ENCODE results near the gene FAM163B.

FAM163B gene

GRCh38 chr9:133608382-133608781 lies 807 bp downstream of the FAM163B start:
- Histone ChIP-seq H3K9me2 (ENCODE audit: low read depth, low read length) (no peaks in the 10 kb centered on the region), H3K79me2 (ENCODE audit: insufficient read depth, low read length) (no peaks in the 10 kb centered on the region), H4K20me1 (ENCODE audit: insufficient read depth, low read length) (no peaks in the 10 kb centered on the region), H3K4me1 (ENCODE audit: insufficient read depth, low read length, severe bottlenecking) (no peaks in the 10 kb centered on the region), H3K9me3 (ENCODE audit: low read length) (no peaks in the 10 kb centered on the region), H3K4me2 (ENCODE audit: low read length) (no peak overlapping the region), H2AFZ (ENCODE audit: low read length) (no peak overlapping the region), H3K27me3 (ENCODE audit: insufficient read depth, low read length) (peaks cover 5% of the 10 kb centered on the region; the same call in 1 of the 2 replicates), H3K27ac (ENCODE audit: low read depth, low read length, poor library complexity, severe bottlenecking) (no peak overlapping the region), H3K9ac (ENCODE audit: low read length) (no peak overlapping the region), H3K36me3 (ENCODE audit: insufficient read depth, low read length) (no peaks in the 10 kb centered on the region), H3K4me3 (ENCODE audit: low read depth, low read length, poor library complexity, severe bottlenecking) (no peak overlapping the region), H3F3A (ENCODE audit: insufficient read depth, low read length) (no peaks in the 10 kb centered on the region)
- no peak for TF ChIP-seq CTCF (IDR thresholded peaks at IDR 0.05; ENCODE audit: low read length)
- TF ChIP-seq EZH2 (IDR thresholded peaks at IDR 0.05; ENCODE audit: borderline replicate concordance, low read length), result no peak

- no peak overlapping the region for H2AFZ ChIP-seq (ENCODE audit: low read length)
- no peaks in the 10 kb centered on the region for H4K20me1 ChIP-seq (ENCODE audit: insufficient read depth, low read length)
- no peaks in the 10 kb centered on the region for H3K36me3 ChIP-seq (ENCODE audit: insufficient read depth, low read length)
- peaks cover 5% of the 10 kb centered on the region; the same call in 1 of the 2 replicates for H3K27me3 ChIP-seq (ENCODE audit: insufficient read depth, low read length)
- TF ChIP-seq CTCF (IDR thresholded peaks at IDR 0.05; ENCODE audit: low read length) (no peak), EZH2 (IDR thresholded peaks at IDR 0.05; ENCODE audit: borderline replicate concordance, low read length) (no peak)
- H3K4me2 ChIP-seq (ENCODE audit: low read length), result no peak overlapping the region
- no peak overlapping the region for H3K9ac ChIP-seq (ENCODE audit: low read length)
- no peaks in the 10 kb centered on the region for H3K4me1 ChIP-seq (ENCODE audit: insufficient read depth, low read length, severe bottlenecking)
- H3K4me3 ChIP-seq (ENCODE audit: low read depth, low read length, poor library complexity, severe bottlenecking), result no peak overlapping the region
- H3K27ac ChIP-seq (ENCODE audit: low read depth, low read length, poor library complexity, severe bottlenecking), result no peak overlapping the region
- H3K9me2 ChIP-seq (ENCODE audit: low read depth, low read length), result no peaks in the 10 kb centered on the region
- no peaks in the 10 kb centered on the region for H3F3A ChIP-seq (ENCODE audit: insufficient read depth, low read length)
- no peaks in the 10 kb centered on the region for H3K9me3 ChIP-seq (ENCODE audit: low read length)
- no peaks in the 10 kb centered on the region for H3K79me2 ChIP-seq (ENCODE audit: insufficient read depth, low read length)
Observed at GRCh38 chr9:133607976-133608375, 1.2 kb downstream of the FAM163B start.

- H3K4me2 ChIP-seq (ENCODE audit: low read length), result no peak overlapping the region
- H3K9me2 ChIP-seq (ENCODE audit: low read depth, low read length), result no peaks in the 10 kb centered on the region
- H3F3A ChIP-seq (ENCODE audit: insufficient read depth, low read length), result no peaks in the 10 kb centered on the region
- H3K9ac ChIP-seq (ENCODE audit: low read length), result no peak overlapping the region
- H3K4me3 ChIP-seq (ENCODE audit: low read depth, low read length, poor library complexity, severe bottlenecking), result no peak overlapping the region
- peaks cover 5% of the 10 kb centered on the region; the same call in 1 of the 2 replicates for H3K27me3 ChIP-seq (ENCODE audit: insufficient read depth, low read length)
- H4K20me1 ChIP-seq (ENCODE audit: insufficient read depth, low read length), result no peaks in the 10 kb centered on the region
- TF ChIP-seq CTCF (IDR thresholded peaks at IDR 0.05; ENCODE audit: low read length), result no peak
- no peak for TF ChIP-seq EZH2 (IDR thresholded peaks at IDR 0.05; ENCODE audit: borderline replicate concordance, low read length)
- H3K9me3 ChIP-seq (ENCODE audit: low read length), result no peaks in the 10 kb centered on the region
- no peaks in the 10 kb centered on the region for H3K4me1 ChIP-seq (ENCODE audit: insufficient read depth, low read length, severe bottlenecking)
- H2AFZ ChIP-seq (ENCODE audit: low read length), result no peak overlapping the region
- no peak overlapping the region for H3K27ac ChIP-seq (ENCODE audit: low read depth, low read length, poor library complexity, severe bottlenecking)
- no peaks in the 10 kb centered on the region for H3K79me2 ChIP-seq (ENCODE audit: insufficient read depth, low read length)
- H3K36me3 ChIP-seq (ENCODE audit: insufficient read depth, low read length), result no peaks in the 10 kb centered on the region
Observed at GRCh38 chr9:133607381-133607780, 1.8 kb downstream of the FAM163B start.
